ENCODE measurements around the gene MAFG. TPM values are rescaled to one million over a fixed set of nuclear protein-coding genes. Genes with fewer than 3 reads are reported as not detected.

Gene MAFG
- polyA plus RNA-seq, 1 of the 3 experiments (the other 2 are of a cell fraction) = 38.7 TPM

GRCh38 chr17:81877569-81877968 is 50.0 kb downstream of the MAFG start:
- peaks cover 59% of the 10 kb centered on the region for H3F3A ChIP-seq (replicated peaks; ENCODE audit: insufficient read depth)
- H3K27ac ChIP-seq (ENCODE audit: low read depth in 2 of 2, low read length in 1 of 2) = no peak overlapping the region
- CTCF ChIA-PET = interaction anchor here (1.1 to 1.4 kb wide), 2 partner anchors 16 to 71 kb away, joined by 4 read pairs; no protein-coding TSS in a partner anchor
- H3K9me2 ChIP-seq = no peaks in the 10 kb centered on the region
- no peak overlapping the region for H3K4me2 ChIP-seq
- H3K79me2 ChIP-seq (ENCODE audit: insufficient read depth) = peaks cover 15% of the 10 kb centered on the region
- H2AFZ ChIP-seq (ENCODE audit: low read depth) = no peak overlapping the region
- H3K36me3 ChIP-seq (replicated peaks in 1 of 2; ENCODE audit: control insufficient read depth in 1 of 2, insufficient read depth in 2 of 2, low read length in 1 of 2) = peaks cover 15 to 38% of the 10 kb centered on the region in 2 experiments
- H3K4me3 ChIP-seq (ENCODE audit: low read depth in 2 of 2, low read length in 1 of 2) = no peak overlapping the region
- TF ChIP-seq POLR2AphosphoS5 (IDR thresholded peaks at IDR 0.05; ENCODE audit: low read depth, low read length) = no peak
- TF ChIP-seq, protein P1, sequence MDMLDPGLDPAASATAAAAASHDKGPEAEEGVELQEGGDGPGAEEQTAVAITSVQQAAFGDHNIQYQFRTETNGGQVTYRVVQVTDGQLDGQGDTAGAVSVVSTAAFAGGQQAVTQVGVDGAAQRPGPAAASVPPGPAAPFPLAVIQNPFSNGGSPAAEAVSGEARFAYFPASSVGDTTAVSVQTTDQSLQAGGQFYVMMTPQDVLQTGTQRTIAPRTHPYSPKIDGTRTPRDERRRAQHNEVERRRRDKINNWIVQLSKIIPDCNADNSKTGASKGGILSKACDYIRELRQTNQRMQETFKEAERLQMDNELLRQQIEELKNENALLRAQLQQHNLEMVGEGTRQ (IDR thresholded peaks at IDR 0.05; ENCODE audit: borderline replicate concordance, low read depth, low read length) = no peak
- TF ChIP-seq EP300 (IDR thresholded peaks at IDR 0.05; ENCODE audit: borderline replicate concordance in 1 of 2, low read depth in 1 of 2, low read length in 1 of 2) = no peak
- TF ChIP-seq, protein P2, sequence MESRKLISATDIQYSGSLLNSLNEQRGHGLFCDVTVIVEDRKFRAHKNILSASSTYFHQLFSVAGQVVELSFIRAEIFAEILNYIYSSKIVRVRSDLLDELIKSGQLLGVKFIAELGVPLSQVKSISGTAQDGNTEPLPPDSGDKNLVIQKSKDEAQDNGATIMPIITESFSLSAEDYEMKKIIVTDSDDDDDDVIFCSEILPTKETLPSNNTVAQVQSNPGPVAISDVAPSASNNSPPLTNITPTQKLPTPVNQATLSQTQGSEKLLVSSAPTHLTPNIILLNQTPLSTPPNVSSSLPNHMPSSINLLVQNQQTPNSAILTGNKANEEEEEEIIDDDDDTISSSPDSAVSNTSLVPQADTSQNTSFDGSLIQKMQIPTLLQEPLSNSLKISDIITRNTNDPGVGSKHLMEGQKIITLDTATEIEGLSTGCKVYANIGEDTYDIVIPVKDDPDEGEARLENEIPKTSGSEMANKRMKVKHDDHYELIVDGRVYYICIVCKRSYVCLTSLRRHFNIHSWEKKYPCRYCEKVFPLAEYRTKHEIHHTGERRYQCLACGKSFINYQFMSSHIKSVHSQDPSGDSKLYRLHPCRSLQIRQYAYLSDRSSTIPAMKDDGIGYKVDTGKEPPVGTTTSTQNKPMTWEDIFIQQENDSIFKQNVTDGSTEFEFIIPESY (IDR thresholded peaks at IDR 0.05; ENCODE audit: borderline replicate concordance, low read depth) = no peak
- TF ChIP-seq IRF3 (IDR thresholded peaks at IDR 0.05; ENCODE audit: low read depth, low read length) = no peak
- TF ChIP-seq FOXM1 (IDR thresholded peaks at IDR 0.05; ENCODE audit: low read depth) = no peak
- TF ChIP-seq NFIC (IDR thresholded peaks at IDR 0.05; ENCODE audit: borderline replicate concordance) = no peak
- no peak for TF ChIP-seq MAX (IDR thresholded peaks at IDR 0.05; ENCODE audit: low read depth)
- TF ChIP-seq RXRA (IDR thresholded peaks at IDR 0.05; ENCODE audit: borderline replicate concordance, low read depth) = no peak
- TF ChIP-seq MEF2A (IDR thresholded peaks at IDR 0.05; ENCODE audit: borderline replicate concordance, low read depth) = no peak
- no peak for TF ChIP-seq CHD2 (IDR thresholded peaks at IDR 0.05; ENCODE audit: low read length, partially characterized antibody)
- TF ChIP-seq SMC3 (IDR thresholded peaks at IDR 0.05; ENCODE audit: low read depth, low read length) = no peak
- no peak for TF ChIP-seq FOSL2 (IDR thresholded peaks at IDR 0.05; ENCODE audit: borderline replicate concordance, low read depth)
- TF ChIP-seq GATA2 (CRISPR knock-in tag; IDR thresholded peaks at IDR 0.05) = no peak
- TF ChIP-seq YY1 (IDR thresholded peaks at IDR 0.05; ENCODE audit: low read depth) = no peak
- no peak for TF ChIP-seq CTCF (IDR thresholded peaks at IDR 0.05)
- no peak for TF ChIP-seq RCOR1 (IDR thresholded peaks at IDR 0.05; ENCODE audit: low read length)
- no peak for TF ChIP-seq RAD21 (IDR thresholded peaks at IDR 0.05; ENCODE audit: low read length)
- H3K4me1 ChIP-seq (ENCODE audit: control insufficient read depth in 1 of 2, insufficient read depth in 2 of 2, low read depth in 1 of 2, low read length in 1 of 2) = no peaks in the 10 kb centered on the region; a peak in 1 of 4 replicates
- no peak overlapping the region for H3K9ac ChIP-seq
- no peaks in the 10 kb centered on the region for H4K20me1 ChIP-seq (ENCODE audit: insufficient read depth)
- no peaks in the 10 kb centered on the region for H3K27me3 ChIP-seq (ENCODE audit: insufficient read depth)
- 95% methylated on average over 5 of the region's 5 CpGs for WGBS (ENCODE audit: low lambda C conversion rate)
- no peaks in the 10 kb centered on the region for H3K9me3 ChIP-seq
- POLR2A ChIA-PET = no interaction called here
- no peak for DNase-seq
